Measurements from ENCODE around the gene PAX4. TPM values are rescaled to one million over a fixed set of nuclear protein-coding genes. Genes with fewer than 3 reads are reported as not detected.
"Not testable (repeated sequence)": the region's sequence is repeated elsewhere in the genome, so short reads cannot be mapped to it uniquely, and the experiment has no call there.

Gene PAX4
- total and polyA plus RNA-seq, 9 of the 15 experiments (the other 6 are each of a cell fraction or from before 2014, with no cell fraction given) = not detected

- H3K27me3 ChIP-seq (ENCODE audit: control insufficient read depth in 2 of 2, insufficient read depth in 2 of 2, low read length in 2 of 2); FAIRE-seq; in situ Hi-C loops (cut with MboI); ATAC-seq; BruUV-seq (replicated peaks); H3K79me2 ChIP-seq (ENCODE audit: control insufficient read depth, insufficient read depth, low read length); H2AFZ ChIP-seq (ENCODE audit: low read depth, low read length); H3K4me3 ChIP-seq; H3K4me1 ChIP-seq (replicated peaks in 1 of 2; ENCODE audit: control insufficient read depth in 2 of 2, insufficient read depth in 2 of 2, low read length in 2 of 2); H3K9me3 ChIP-seq (replicated peaks; ENCODE audit: control insufficient read depth, insufficient read depth, low read depth, low read length); H3K9ac ChIP-seq (ENCODE audit: insufficient read depth in 1 of 2, low read depth in 2 of 2, low read length in 2 of 2); H4K20me1 ChIP-seq (replicated peaks; ENCODE audit: control insufficient read depth, insufficient read depth, low read length); H3K9me1 ChIP-seq (ENCODE audit: control insufficient read depth, insufficient read depth, low read length); intact Hi-C loops (cut with micrococcal nuclease); POLR2A ChIA-PET; H3K4me2 ChIP-seq (ENCODE audit: insufficient read depth, low read length); DNase-seq (ENCODE audit: extremely low read depth in 1 of 4, low spot score in 3 of 4); CTCF ChIA-PET (ENCODE audit: low intra/inter-chr PET ratio); H3K36me3 ChIP-seq (ENCODE audit: control insufficient read depth, insufficient read depth, low read length); H3K27ac ChIP-seq (ENCODE audit: extremely low read depth, low read depth, low read length): not testable (repeated sequence)
- WGBS (ENCODE audit: insufficient coverage, low coverage, missing lambda C conversion rate) = no CpG with 5 or more reads among the region's 3 CpGs
- peak; percentile 55 for TF ChIP-seq BCOR (IDR thresholded peaks at IDR 0.05)
- peak; percentile 22 for TF ChIP-seq ZNF146 (CRISPR knock-in tag; IDR thresholded peaks at IDR 0.05; ENCODE audit: unreplicated experiment)
These were observed 49.9 kb downstream of the PAX4 start for GRCh38 chr7:127568034-127568433.

GRCh38 chr7:127566242-127566641 is 51.7 kb downstream of the PAX4 start:
- Histone ChIP-seq H3K9ac (ENCODE audit: insufficient read depth in 1 of 2, low read depth in 2 of 2, low read length in 2 of 2) (no peak overlapping the region), H3K27me3 (ENCODE audit: control insufficient read depth in 2 of 2, insufficient read depth in 2 of 2, low read length in 2 of 2) (no peaks in the 10 kb centered on the region), H3K9me1 (ENCODE audit: control insufficient read depth, insufficient read depth, low read length) (no peaks in the 10 kb centered on the region), H3K9me3 (replicated peaks; ENCODE audit: control insufficient read depth, insufficient read depth, low read depth, low read length) (no peaks in the 10 kb centered on the region), H3K4me1 (replicated peaks in 1 of 2; ENCODE audit: control insufficient read depth in 2 of 2, insufficient read depth in 2 of 2, low read length in 2 of 2) (no peaks in the 10 kb centered on the region), H2AFZ (ENCODE audit: low read depth, low read length) (no peak overlapping the region), H3K4me2 (ENCODE audit: insufficient read depth, low read length) (no peak overlapping the region), H3K36me3 (ENCODE audit: control insufficient read depth, insufficient read depth, low read length) (no peaks in the 10 kb centered on the region), H3K27ac (ENCODE audit: extremely low read depth, low read depth, low read length) (no peak overlapping the region), H3K79me2 (ENCODE audit: control insufficient read depth, insufficient read depth, low read length) (no peaks in the 10 kb centered on the region), H3K4me3 (no peak overlapping the region), H4K20me1 (replicated peaks; ENCODE audit: control insufficient read depth, insufficient read depth, low read length) (no peaks in the 10 kb centered on the region)
- ATAC-seq (no peak), DNase-seq (ENCODE audit: extremely low read depth in 1 of 4, low spot score in 3 of 4) (no peak), FAIRE-seq (no peak)
- in situ Hi-C loops (cut with MboI) (no loop called here), intact Hi-C loops (cut with micrococcal nuclease) (no loop called here)
- ChIA-PET POLR2A (interaction anchor here (0.6 to 1.7 kb wide), 5 partner anchors 9 to 624 kb away, joined by 3 to 7 read pairs (median 3); no protein-coding TSS in a partner anchor), CTCF (ENCODE audit: low intra/inter-chr PET ratio) (no interaction called here)
- WGBS (ENCODE audit: insufficient coverage, low coverage, missing lambda C conversion rate) = 0% methylated on average over 3 of the region's 3 CpGs
- BruUV-seq (replicated peaks) = no TSS peak
- TF ChIP-seq MITF (IDR thresholded peaks at IDR 0.05) = no peak
- TF ChIP-seq CREB1 (IDR thresholded peaks at IDR 0.05) = no peak
- TF ChIP-seq CREB1 (CRISPR knock-in tag; IDR thresholded peaks at IDR 0.05) = no peak
- TF ChIP-seq ZNF24 (IDR thresholded peaks at IDR 0.05) = no peak
- no peak for TF ChIP-seq RAD51 (IDR thresholded peaks at IDR 0.05; ENCODE audit: borderline replicate concordance, low read depth)
- no peak for TF ChIP-seq RHOXF2B (CRISPR knock-in tag; conservative IDR thresholded peaks at IDR 0.05)
- no peak for TF ChIP-seq ZNF133 (CRISPR knock-in tag; IDR thresholded peaks at IDR 0.05)
- no peak for TF ChIP-seq NR2C2 (CRISPR knock-in tag; IDR thresholded peaks at IDR 0.05)
- no peak for TF ChIP-seq NR2C2 (tag; IDR thresholded peaks at IDR 0.05)
- TF ChIP-seq ZNF586 (CRISPR knock-in tag; conservative IDR thresholded peaks at IDR 0.05) = no peak
- no peak for TF ChIP-seq THAP12 (CRISPR knock-in tag; IDR thresholded peaks at IDR 0.05)
- TF ChIP-seq NCOA6 (IDR thresholded peaks at IDR 0.05) = no peak
- no peak for TF ChIP-seq EGR1 (conservative IDR thresholded peaks at IDR 0.05)
- no peak for TF ChIP-seq HMG20B (CRISPR knock-in tag; IDR thresholded peaks at IDR 0.05)

All from K562 (cell line).